Measurements from ENCODE around the gene DMD. TPM values are rescaled to one million over a fixed set of nuclear protein-coding genes. Genes with fewer than 3 reads are reported as not detected.

Gene DMD
- total and polyA plus RNA-seq, 2 of the 13 experiments (the other 11 are each of a cell fraction or from before 2014, with no cell fraction given), result 17.6 to 25.9 TPM

DNA sequence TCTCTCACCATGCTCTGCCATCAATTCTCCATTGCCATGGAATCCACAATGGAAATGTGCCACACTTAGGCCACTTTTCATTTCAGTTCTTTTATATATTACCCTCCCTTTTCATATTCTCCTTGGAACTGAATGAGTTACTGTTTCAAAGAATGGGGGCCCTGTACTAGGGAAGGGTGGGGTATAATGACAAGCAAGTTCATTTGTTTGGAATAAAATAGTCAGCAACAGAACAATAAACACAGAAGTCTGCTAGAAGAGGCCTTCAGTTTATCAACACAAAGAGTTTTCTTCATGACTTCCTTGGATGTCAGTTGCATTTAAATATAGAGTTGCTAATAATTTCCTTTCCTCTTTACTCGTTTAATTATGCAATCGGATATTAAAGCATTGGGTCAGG, 1661.2 kb downstream of the DMD start (continued):
- TF ChIP-seq, protein P1, sequence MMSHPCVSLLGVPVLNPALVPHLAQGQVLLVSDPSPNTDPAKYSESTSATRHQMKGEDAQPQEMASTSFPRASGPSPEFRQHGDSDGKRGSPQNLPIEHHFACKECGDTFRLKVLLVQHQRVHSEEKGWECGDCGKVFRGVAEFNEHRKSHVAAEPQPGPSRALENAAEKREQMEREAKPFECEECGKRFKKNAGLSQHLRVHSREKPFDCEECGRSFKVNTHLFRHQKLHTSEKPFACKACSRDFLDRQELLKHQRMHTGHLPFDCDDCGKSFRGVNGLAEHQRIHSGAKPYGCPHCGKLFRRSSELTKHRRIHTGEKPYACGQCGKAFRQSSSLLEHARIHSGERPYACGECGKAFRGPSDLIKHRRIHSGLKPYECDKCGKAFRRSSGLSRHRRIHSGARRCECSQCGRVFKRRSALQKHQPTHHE (CRISPR knock-in tag; IDR thresholded peaks at IDR 0.05; ENCODE audit: borderline replicate concordance), result no peak
- TF ChIP-seq, protein P2, sequence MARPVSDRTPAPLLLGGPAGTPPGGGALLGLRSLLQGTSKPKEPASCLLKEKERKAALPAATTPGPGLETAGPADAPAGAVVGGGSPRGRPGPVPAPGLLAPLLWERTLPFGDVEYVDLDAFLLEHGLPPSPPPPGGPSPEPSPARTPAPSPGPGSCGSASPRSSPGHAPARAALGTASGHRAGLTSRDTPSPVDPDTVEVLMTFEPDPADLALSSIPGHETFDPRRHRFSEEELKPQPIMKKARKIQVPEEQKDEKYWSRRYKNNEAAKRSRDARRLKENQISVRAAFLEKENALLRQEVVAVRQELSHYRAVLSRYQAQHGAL (CRISPR knock-in tag; IDR thresholded peaks at IDR 0.05; ENCODE audit: not compliant biosample characterization), result no peak

DNA sequence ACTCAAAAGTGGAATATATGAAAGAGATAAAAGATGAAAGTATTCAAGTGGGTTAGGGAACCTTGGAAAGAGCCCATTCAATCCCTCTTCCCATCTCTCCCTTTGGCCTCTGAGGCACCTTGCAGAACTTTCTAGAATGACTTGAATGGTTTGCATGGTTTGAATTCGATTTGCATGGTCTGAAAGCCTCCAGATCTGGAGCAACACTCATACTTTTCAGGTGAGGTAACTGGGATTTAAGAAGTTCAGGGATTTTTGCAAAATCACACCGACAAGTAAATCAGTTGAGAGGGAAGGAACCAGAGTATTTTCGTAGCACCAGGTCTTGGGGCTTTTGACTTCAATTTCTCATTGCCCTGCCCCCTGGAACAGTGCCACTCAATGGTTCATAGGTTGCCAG, 1663.5 kb downstream of the DMD start:
- Histone ChIP-seq H3K79me2 (ENCODE audit: insufficient read depth, low read length) (no peaks in the 10 kb centered on the region), H4K20me1 (ENCODE audit: insufficient read depth, low read length) (no peaks in the 10 kb centered on the region), H3K9ac (ENCODE audit: insufficient read depth, low read depth, low read length) (no peak overlapping the region), H2AFZ (ENCODE audit: low read length) (no peak overlapping the region), H3K36me3 (replicated peaks in 1 of 2; ENCODE audit: control insufficient read depth in 1 of 2, insufficient read depth in 2 of 2, low read length in 2 of 2) (no peaks in the 10 kb centered on the region), H3K27ac (ENCODE audit: extremely low read length, insufficient read depth, low read length) (no peak overlapping the region), H3K4me2 (ENCODE audit: low read depth, low read length) (no peak overlapping the region), H3K4me3 (replicated peaks in 1 of 3; ENCODE audit: insufficient read depth in 1 of 3, low read depth in 2 of 3, low read length in 3 of 3) (no peak overlapping the region), H3K27me3 (ENCODE audit: control insufficient read depth in 1 of 2, insufficient read depth in 2 of 2, low read length in 2 of 2) (no peaks in the 10 kb centered on the region), H3K9me3 (ENCODE audit: low read length) (no peaks in the 10 kb centered on the region), H3K4me1 (ENCODE audit: insufficient read depth, low read length) (no peaks in the 10 kb centered on the region)
- no peak for ATAC-seq
- intact Hi-C loops (cut with micrococcal nuclease; ENCODE audit: unreplicated experiment) (no loop called here), in situ Hi-C loops (cut with HindIII; ENCODE audit: extremely low pct_ligation_motif_present, low pct_unique_long_range_greater_than_20kb) (no loop called here)
- DNase-seq (ENCODE audit: low spot score), result no peak
- BruUV-seq (replicated peaks), result no TSS peak
- ChIA-PET CTCF (ENCODE audit: low intra/inter-chr PET ratio, low total read pairs) (no interaction called here), POLR2A (no interaction called here)
- FAIRE-seq, result no peak
- WGBS (ENCODE audit: low lambda C conversion rate), result 20% methylated on average over 1 of the region's 3 CpGs
- TF ChIP-seq ZBTB42 (CRISPR knock-in tag; IDR thresholded peaks at IDR 0.05), result no peak
- TF ChIP-seq, protein P3, sequence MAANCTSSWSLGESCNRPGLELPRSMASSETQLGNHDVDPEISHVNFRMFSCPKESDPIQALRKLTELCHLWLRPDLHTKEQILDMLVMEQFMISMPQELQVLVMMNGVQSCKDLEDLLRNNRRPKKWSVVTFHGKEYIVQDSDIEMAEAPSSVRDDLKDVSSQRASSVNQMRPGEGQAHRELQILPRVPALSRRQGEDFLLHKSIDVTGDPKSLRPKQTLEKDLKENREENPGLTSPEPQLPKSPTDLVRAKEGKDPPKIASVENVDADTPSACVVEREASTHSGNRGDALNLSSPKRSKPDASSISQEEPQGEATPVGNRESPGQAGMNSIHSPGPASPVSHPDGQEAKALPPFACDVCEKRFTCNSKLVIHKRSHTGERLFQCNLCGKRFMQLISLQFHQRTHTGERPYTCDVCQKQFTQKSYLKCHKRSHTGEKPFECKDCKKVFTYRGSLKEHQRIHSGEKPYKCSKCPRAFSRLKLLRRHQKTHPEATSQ (CRISPR knock-in tag; IDR thresholded peaks at IDR 0.05; ENCODE audit: borderline replicate concordance), result no peak
- no peak for TF ChIP-seq ZNF367 (CRISPR knock-in tag; IDR thresholded peaks at IDR 0.05; ENCODE audit: borderline replicate concordance)
- TF ChIP-seq SRY (CRISPR knock-in tag; IDR thresholded peaks at IDR 0.05), result no peak
- no peak for TF ChIP-seq IRF2 (CRISPR knock-in tag; IDR thresholded peaks at IDR 0.05)
- no peak for TF ChIP-seq ZNF543 (CRISPR knock-in tag; IDR thresholded peaks at IDR 0.05)
- no peak for TF ChIP-seq ZNF776 (CRISPR knock-in tag; IDR thresholded peaks at IDR 0.05)
- no peak for TF ChIP-seq THAP8 (CRISPR knock-in tag; IDR thresholded peaks at IDR 0.05; ENCODE audit: borderline replicate concordance)
- no peak for TF ChIP-seq RFXAP (CRISPR knock-in tag; IDR thresholded peaks at IDR 0.05; ENCODE audit: borderline replicate concordance)

All from HepG2 (cell line).